GM19240 (cell line): ENCODE measurements around the gene EML6.
"Not testable (repeated sequence)": the region's sequence is repeated elsewhere in the genome, so short reads cannot be mapped to it uniquely, and the experiment has no call there.

Source experiments
- DNase-seq: peaks from one replicate; pipeline ENCODE4 v3.0.0; 2011; ENCODE audit warnings: low spot score; ENCODE audit not compliant: insufficient read length

EML6 gene

GRCh38 chr2:54801352-54801751, 77.9 kb downstream of the EML6 start:
- no peak for DNase-seq

- no peak for DNase-seq
Observed at GRCh38 chr2:54803783-54804751, 80.6 kb downstream of the EML6 start.

GRCh38 chr2:54805255-54805654, 81.8 kb downstream of the EML6 start:
- no peak for DNase-seq

DNA sequence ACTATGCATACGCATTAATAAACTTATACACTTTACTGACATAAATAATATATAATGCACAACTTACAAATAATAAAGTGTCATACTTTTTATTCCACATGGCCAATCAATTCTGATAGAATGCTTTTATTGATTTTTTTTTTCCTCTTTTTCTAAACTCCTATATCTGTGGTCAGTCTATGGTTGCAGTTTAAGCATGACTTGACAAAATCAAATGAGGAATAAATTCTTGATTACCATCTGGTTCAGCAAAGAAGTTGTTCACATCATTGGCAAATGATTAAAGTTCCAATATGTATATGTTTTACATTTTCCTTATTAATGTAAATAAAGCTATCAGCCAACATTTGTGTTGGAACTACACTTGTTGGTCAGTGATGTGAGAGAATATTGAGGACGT, 83.5 kb downstream of the EML6 start:
- no peak for DNase-seq

- no peak for DNase-seq
Observed at GRCh38 chr2:54808661-54809060, 85.2 kb downstream of the EML6 start.

DNA sequence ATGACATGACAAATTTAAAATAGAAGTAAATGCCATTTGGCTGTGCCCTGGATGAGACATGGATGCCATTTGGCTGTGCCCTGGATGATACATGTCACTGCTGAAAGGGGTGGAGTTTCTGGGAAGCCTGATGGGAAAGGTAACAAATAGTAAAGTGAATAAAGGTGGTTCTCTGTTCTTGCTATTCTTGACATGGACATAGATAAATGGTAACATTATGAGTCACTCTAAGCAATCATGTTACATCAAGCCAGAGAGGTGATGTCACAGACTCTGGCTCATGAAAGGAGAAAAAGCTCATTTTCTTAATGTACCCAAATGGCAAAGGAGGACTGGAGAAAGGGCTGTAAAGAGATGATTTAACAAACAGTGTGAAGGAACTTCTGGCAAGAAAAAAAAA, 86.4 kb downstream of the EML6 start:
- DNase-seq, result no peak

DNA sequence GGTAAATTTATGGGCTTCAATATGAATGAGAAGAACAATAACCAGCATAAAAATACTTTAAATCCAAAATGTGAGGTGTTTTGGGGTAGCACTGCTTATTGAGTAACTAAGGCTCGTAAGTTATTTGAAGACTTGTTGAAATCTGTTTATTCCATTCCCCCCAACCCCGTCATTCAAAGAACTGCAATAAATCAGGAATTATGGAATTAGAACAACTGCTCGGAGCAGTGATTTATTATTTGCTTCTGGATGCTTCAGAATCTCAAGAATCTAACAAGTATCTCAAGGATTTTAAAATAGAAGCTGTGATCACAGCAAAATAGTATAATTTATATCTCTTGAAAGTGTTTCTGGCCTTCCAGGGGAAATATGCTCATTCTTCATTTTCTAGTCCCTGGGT, 86.8 kb downstream of the EML6 start:
- no peak for DNase-seq

DNA sequence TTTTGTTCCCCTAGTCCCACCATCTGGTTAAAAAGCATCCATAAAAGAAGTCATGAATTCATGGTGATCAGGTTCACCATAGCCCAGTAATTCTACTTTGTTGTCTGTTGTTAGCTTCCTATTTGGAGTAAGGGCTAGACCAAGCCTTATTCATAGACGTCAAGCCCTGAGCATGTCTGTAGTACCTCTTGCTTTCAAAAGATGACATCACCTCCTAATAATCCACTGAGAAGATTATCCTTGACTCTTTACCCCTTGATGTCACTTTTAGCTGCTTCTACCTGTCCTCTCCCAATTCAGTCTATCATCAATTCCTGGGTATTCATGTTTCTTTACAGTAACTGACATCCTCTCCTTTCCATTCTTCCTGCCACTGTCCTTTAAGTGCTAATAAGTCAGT, 90.1 kb downstream of the EML6 start:
- DNase-seq, result no peak

DNA sequence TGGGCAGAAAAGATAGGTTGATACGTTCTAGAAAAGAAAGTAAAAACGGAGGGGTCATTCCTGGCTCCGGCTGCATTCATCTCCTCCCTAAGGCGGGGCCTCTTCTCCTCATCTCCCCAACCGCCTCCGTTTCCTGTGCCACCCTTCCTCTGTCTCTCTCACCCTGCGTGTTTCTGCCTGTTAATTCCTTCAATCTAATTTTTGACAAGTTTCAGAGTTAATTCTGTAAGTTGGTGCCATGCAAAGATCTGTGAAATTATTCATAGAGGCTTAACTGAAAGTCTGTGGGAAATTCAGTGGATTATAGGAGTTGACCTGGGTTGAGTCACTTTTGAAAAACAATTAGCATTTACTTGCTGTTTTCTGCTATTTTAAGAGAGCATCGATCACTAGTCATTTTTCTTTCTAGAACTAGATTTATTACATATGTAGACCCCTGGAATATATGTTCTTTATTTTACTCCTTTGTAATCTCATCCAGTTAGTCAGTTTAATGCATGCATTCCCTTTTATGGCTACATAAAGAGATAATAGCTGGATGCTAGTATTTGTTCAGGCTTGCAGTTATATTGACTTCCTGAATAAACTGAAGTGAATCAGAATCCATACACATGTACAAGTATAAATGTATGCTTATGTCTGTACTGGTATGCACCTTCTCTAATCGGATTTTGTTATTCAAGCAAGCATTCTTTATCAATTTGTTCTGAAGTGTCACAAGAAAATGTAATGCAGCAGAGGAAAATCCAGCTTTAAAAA, 91.1 kb downstream of the EML6 start:
- no peak for DNase-seq

DNA sequence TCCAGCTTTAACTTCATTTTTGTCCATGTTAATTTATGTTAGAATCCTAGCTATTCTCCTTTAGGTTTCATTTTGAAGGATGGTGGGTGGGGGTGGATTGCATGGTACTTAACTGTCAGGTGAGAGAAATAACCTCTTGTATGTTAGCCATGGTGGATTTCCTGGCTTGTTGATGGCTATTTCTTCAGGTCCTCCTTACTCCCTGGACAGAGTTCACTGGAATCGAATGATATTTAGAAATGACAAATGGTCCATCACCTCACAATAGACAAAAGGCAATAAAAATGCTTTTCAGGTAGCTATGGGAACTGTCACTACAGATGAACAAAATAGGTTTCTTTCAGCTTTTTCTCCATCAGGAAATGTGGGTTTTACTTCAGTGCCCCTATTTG, 91.7 kb downstream of the EML6 start:
- no peak for DNase-seq

- no peak for DNase-seq
Observed at GRCh38 chr2:54818226-54818625, 94.8 kb downstream of the EML6 start.

- no peak for DNase-seq
Observed at GRCh38 chr2:54820558-54820957, 97.1 kb downstream of the EML6 start.

GRCh38 chr2:54824567-54824966, 101.1 kb downstream of the EML6 start:
- no peak for DNase-seq

GRCh38 chr2:54830546-54830945, 107.1 kb downstream of the EML6 start:
- no peak for DNase-seq

- no peak for DNase-seq
Observed at GRCh38 chr2:54831480-54831879, 108.0 kb downstream of the EML6 start.

GRCh38 chr2:54834721-54835120, 111.3 kb downstream of the EML6 start:
- DNase-seq, result no peak

GRCh38 chr2:54836477-54836876, 113.0 kb downstream of the EML6 start:
- DNase-seq, result no peak

DNA sequence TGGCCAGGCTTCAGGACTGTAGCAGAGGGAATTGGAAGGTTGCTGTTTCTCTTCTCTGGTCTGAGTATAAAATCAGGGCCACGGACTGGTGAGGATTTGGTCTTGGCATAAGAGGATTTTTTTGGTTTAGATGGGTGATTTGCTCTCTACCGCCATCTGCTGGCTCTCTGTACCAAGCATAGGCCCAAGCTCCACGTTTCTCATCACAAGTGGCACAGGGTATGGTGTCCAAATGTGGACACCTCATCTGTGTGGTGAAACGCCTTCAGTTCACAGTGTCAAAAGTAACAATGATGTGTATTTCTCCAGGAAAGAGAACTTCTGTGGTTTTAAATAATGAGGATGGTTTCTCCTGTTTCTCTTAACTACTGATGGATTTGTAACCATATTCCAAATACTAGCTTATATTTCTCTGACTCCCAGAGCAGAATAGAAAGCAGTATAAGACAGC, 115.1 kb downstream of the EML6 start:
- DNase-seq, result peak; percentile 45

DNA sequence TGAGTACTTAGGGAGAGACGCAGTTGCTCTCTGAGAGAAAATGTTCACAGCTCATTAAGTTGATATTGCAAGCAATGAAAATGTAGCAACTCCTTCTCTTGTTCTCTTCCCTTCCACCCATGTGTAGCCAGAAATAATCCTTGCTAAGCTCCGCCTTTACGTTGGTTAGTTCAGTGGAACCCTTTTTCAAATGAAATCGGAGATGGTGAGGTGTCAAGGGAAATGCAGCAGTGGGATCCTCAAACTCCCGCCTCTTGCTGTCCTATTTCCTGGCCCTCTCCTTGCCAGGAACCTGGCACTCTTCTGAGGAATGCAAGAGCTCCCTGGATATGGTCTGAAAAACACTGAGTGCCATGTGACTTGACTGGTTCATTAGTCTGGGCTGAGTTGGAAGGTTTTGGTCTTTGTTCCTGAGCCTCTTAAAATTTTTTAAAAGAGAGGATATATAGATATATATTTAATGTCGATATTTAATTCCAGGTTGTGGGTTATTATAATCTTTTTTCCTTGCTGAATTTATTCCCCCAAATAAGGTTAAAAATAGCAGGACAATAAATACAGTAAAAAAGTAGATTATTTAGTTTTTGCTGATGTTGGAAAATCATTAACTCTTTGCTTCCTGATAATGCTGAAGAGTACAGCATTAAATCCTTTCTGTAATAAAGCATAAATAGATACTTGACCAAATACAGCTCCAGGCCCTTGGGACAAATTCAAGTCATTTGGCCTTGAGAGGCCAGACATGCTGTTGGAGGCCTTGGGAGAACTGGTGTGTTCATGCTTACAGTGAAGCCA, 116.2 kb downstream of the EML6 start:
- no peak for DNase-seq

DNA sequence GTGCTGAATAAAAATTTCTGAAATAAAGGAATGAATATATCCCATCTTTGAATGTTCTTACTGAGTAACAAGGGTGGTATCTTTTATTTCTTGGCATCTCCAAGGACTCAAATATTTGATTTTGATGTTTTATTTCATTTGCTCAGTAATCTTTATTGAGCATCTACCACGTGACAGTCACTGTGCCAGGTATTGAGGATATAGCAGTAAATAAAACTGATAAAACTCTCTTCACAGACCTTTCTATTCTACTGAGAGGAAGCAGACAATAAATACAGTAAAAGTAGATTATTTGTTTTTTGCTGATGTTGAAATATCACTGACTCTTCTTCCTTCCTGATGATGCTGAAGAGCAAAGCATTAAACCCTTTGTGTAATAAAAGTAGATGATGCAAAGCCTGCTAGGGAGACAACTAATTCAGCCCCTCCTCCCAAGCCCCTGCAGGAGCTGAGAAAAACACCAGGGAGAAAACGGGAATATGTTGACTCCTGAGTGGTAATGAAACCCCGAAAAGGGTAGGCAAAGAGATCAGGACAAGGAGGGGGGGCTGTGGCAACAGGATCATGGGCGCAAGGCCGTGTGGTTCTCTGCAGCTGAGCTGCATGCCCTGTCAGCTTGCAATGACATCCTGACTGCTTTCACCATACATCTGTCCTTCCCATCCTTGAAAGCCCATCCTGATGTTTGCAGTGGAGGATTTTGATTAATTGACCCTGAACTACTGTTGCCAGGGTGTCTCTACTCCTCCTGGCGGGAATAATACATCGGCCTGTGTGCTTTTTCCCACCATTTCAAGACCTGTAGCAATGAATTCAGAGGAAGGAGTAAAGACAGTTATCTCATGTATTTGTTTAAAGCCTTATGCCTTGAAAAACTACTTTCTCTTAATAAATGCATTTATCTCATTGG, 117.4 kb downstream of the EML6 start:
- DNase-seq, result no peak

DNA sequence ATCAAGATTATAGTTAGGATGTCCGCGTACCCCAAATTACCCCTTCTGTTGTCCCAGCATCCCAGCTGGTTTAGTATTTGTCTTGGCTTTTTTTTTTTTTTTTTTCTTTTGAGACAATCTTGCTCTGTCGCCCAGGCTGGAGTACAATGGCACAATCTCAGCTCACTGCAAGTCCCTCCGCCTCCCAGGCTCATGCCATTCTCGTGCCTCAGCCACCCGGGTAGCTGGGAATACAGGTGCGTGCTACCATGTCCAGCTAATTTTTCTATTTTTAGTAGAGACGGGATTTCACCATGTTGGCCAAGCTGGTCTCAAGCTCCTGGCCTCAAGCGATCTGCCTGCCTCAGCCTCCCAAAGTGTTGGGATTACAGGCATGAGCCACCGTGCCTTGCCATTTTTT, 118.0 kb downstream of the EML6 start:
- not testable (repeated sequence) for DNase-seq
